Activated T-cell treated with anti-CD3 and anti-CD28 coated beads, Interleukin-2, amount 50 U/mL, for 48 hours (primary cell): Measurements from ENCODE around the gene NR2F1.

Source experiments
- DNase-seq, 2 experiments: peaks; one replicate each; pipeline ENCODE4 v3.0.0-alpha.2; 2020

NR2F1 gene

GRCh38 chr5:93577854-93578812, 4.9 kb upstream of the NR2F1 start:
- DNase-seq: no peak

GRCh38 chr5:93578813-93579691, 4.0 kb upstream of the NR2F1 start:
- DNase-seq: peak in 1 of 2 experiments; percentile 24

GRCh38 chr5:93579692-93580062, 3.3 kb upstream of the NR2F1 start:
- no peak for DNase-seq

- DNase-seq: peak in 1 of 2 experiments; percentile 44
Observed at GRCh38 chr5:93580063-93580926, 2.7 kb upstream of the NR2F1 start.

- DNase-seq: no peak
Observed at GRCh38 chr5:93580927-93581445, 2.0 kb upstream of the NR2F1 start, which contains the start of gene NR2F1-AS1. Gene NR2F1-AS1 (minus strand): TSS chr5:93581219.

GRCh38 chr5:93582167-93582462, 907 bp upstream of the NR2F1 start:
- no peak for DNase-seq

- DNase-seq: no peak
Observed at GRCh38 chr5:93583439-93583767, 381 bp downstream of the NR2F1 start.

- peak in 1 of 2 experiments; percentile 51 for DNase-seq
Observed at GRCh38 chr5:93583768-93584595, 960 bp downstream of the NR2F1 start.

GRCh38 chr5:93584596-93585040, 1.6 kb downstream of the NR2F1 start:
- no peak for DNase-seq

GRCh38 chr5:93585041-93585766, 2.2 kb downstream of the NR2F1 start:
- DNase-seq: no peak

GRCh38 chr5:93585767-93586385, 2.9 kb downstream of the NR2F1 start:
- DNase-seq: no peak

- DNase-seq: no peak
Observed at GRCh38 chr5:93586736-93587596, 3.9 kb downstream of the NR2F1 start.

GRCh38 chr5:93587597-93588351, 4.8 kb downstream of the NR2F1 start:
- DNase-seq: no peak

GRCh38 chr5:93588352-93589151, 5.5 kb downstream of the NR2F1 start:
- DNase-seq: no peak

- no peak for DNase-seq
Observed at GRCh38 chr5:93589152-93589828, 6.3 kb downstream of the NR2F1 start.

- no peak for DNase-seq
Observed at GRCh38 chr5:93589829-93590215, 6.8 kb downstream of the NR2F1 start.

- no peak for DNase-seq
Observed at GRCh38 chr5:93590493-93590892, 7.5 kb downstream of the NR2F1 start.
